ENCODE data around the gene JCAD.

DNA sequence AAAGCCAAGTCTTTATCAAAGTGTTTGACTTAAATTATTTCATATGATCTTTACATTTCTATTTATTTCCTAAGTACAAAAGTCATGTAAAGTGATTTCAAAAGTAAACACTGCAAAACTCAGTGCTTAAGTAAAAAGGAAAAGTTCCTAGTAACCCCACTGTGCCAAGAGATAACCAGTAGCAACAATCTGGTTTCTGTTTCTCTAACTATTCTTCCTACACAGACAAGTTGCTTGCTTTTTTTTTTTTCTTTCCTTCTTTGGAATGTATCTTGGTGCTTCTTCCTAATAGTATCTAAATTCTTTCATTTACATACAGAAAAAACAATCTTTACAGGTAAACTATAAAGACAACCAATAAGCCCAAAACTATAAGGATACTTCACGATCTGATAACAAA is 3.1 kb downstream of the JCAD start:
- TF ChIP-seq, protein P1, sequence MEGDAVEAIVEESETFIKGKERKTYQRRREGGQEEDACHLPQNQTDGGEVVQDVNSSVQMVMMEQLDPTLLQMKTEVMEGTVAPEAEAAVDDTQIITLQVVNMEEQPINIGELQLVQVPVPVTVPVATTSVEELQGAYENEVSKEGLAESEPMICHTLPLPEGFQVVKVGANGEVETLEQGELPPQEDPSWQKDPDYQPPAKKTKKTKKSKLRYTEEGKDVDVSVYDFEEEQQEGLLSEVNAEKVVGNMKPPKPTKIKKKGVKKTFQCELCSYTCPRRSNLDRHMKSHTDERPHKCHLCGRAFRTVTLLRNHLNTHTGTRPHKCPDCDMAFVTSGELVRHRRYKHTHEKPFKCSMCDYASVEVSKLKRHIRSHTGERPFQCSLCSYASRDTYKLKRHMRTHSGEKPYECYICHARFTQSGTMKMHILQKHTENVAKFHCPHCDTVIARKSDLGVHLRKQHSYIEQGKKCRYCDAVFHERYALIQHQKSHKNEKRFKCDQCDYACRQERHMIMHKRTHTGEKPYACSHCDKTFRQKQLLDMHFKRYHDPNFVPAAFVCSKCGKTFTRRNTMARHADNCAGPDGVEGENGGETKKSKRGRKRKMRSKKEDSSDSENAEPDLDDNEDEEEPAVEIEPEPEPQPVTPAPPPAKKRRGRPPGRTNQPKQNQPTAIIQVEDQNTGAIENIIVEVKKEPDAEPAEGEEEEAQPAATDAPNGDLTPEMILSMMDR (conservative IDR thresholded peaks at IDR 0.05): no peak
- TF ChIP-seq EZH2 (IDR thresholded peaks at IDR 0.05; ENCODE audit: low read depth): no peak

Measured in PC-9 (cell line).